H1 (cell line): ENCODE data around the gene C19orf38. TPM values are rescaled to one million over a fixed set of nuclear protein-coding genes. Genes with fewer than 3 reads are reported as not detected.

Experiments used
- SUZ12 ChIP-seq: fragments of 200-600 bp; sonication (generic); IDR thresholded peaks from 2 replicates; pipeline ENCODE4 v1.6.1; 2012; ENCODE audit warnings: mild to moderate bottlenecking, inconsistent platforms, low read length, moderate library complexity, mixed read lengths
- TBP ChIP-seq: IDR thresholded peaks from 2 replicates; pipeline ENCODE4 v1.6.1; 2011; ENCODE audit warnings: low read depth, low read length, improper control_type of control experiment
- polyA plus RNA-seq, 7 experiments: library from polyadenylated mRNA; depleted of rRNA in 3 of 7; stranded (reverse) in 5 of 7; unstranded in 2 of 7; fragments of >200 nt in 5 of 7; fragments of 200-250 nt in 2 of 7; gene quantifications; 1 replicate in 5 of 7; 2 replicates in 1 of 7; 4 replicates in 1 of 7; pipeline versions ENCODE4 v1.2.1 to v1.2.3, GENCODE V29; 2011 to 2013; ENCODE audit warnings: missing spikeins in 2 of 7, mixed read lengths in 2 of 7
- total RNA-seq: library from RNA; stranded (reverse); fragmentation: NEBNext Ultra II Directional; extraction: Animal tissue kit (Norgen Biotek cat#: 25700); gene quantifications from 2 replicates; pipeline ENCODE4 v1.2.1, GENCODE V29; 2021
- TF ChIP-seq, protein P1 (sequence below), 3 experiments: IDR thresholded peaks; 1 replicate in 2 of 3; 2 replicates in 1 of 3; pipeline versions ENCODE4 v1.5.1 to v1.6.1; 2011; ENCODE audit warnings: low read length in 3 of 3, mild to moderate bottlenecking in 3 of 3, inconsistent platforms in 2 of 3, low read depth in 1 of 3, moderate library complexity in 1 of 3; ENCODE audit not compliant: insufficient read depth in 1 of 3; ENCODE audit errors: control extremely low read depth in 1 of 3

Gene C19orf38
- total and polyA plus RNA-seq, 2 of the 8 experiments (the other 6 are each of a cell fraction or from before 2014, with no cell fraction given), result 0.53 TPM; not detected in 1

DNA sequence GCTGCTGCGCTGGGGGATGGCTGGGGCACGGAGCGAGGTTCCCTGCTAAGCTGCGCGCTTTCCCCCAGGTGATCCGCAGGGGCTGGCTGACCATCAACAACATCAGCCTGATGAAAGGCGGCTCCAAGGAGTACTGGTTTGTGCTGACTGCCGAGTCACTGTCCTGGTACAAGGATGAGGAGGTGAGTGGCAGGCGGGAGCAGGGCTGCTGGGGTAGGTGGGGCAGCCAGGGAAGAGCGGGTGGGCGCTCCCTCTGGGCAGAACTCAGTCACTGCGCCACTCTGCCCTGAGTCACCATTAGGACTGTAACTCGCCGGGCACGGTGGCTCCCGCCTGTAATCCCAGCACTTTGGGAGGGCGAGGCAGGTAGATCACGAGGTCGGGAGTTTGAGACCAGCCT, 36.0 kb upstream of the C19orf38 start (continued):
- TF ChIP-seq, protein P1, sequence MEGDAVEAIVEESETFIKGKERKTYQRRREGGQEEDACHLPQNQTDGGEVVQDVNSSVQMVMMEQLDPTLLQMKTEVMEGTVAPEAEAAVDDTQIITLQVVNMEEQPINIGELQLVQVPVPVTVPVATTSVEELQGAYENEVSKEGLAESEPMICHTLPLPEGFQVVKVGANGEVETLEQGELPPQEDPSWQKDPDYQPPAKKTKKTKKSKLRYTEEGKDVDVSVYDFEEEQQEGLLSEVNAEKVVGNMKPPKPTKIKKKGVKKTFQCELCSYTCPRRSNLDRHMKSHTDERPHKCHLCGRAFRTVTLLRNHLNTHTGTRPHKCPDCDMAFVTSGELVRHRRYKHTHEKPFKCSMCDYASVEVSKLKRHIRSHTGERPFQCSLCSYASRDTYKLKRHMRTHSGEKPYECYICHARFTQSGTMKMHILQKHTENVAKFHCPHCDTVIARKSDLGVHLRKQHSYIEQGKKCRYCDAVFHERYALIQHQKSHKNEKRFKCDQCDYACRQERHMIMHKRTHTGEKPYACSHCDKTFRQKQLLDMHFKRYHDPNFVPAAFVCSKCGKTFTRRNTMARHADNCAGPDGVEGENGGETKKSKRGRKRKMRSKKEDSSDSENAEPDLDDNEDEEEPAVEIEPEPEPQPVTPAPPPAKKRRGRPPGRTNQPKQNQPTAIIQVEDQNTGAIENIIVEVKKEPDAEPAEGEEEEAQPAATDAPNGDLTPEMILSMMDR (IDR thresholded peaks at IDR 0.05; ENCODE audit: control extremely low read depth in 1 of 3, insufficient read depth in 1 of 3, low read depth in 1 of 3, low read length in 3 of 3), result peak in 2 of 3 experiments; percentile 6 to 15; a peak in 3 of 4 replicates
- TF ChIP-seq SUZ12 (no peak), TBP (no peak)
- TF ChIP-seq, all 59 proteins: peak for 2
